DOHH2 (cell line): Measurements from ENCODE around the gene ANO6.

ENCODE experiments used
- EZH2phosphoT487 ChIP-seq: fragments of 200-600 bp; sonication (generic); IDR thresholded peaks from 2 replicates; pipeline ENCODE4 v1.6.1; 2017; ENCODE audit warnings: borderline replicate concordance, mild to moderate bottlenecking, antibody characterized with exemption, low read length, moderate library complexity, mixed read lengths
- TF ChIP-seq, protein P1 (sequence below): fragments of 200-600 bp; sonication (generic); IDR thresholded peaks from one replicate; pipeline ENCODE4 v1.5.1; 2014; ENCODE audit warnings: antibody characterized with exemption, mild to moderate bottlenecking, low read depth, low read length; ENCODE audit not compliant: poor library complexity, severe bottlenecking

DNA sequence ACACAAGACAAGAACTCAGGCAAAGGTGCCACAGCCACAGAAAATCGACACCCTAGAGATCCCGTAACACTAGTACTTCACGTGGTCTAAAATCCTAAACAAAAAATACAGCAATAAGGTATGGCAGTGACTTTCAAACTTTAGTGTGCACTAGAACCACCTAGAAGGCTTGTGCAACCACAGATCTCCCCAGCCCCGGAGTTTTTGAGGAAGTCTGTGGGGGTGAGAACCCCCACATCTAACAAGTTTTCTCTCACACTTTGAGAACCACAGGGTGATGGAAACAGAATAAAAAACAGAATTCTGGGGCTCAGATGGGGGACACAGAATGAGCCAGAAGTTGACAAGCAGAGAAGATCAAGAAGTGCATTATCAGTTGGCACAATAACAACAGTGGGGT lies 254.0 kb downstream of the ANO6 start:
- TF ChIP-seq, protein P1, sequence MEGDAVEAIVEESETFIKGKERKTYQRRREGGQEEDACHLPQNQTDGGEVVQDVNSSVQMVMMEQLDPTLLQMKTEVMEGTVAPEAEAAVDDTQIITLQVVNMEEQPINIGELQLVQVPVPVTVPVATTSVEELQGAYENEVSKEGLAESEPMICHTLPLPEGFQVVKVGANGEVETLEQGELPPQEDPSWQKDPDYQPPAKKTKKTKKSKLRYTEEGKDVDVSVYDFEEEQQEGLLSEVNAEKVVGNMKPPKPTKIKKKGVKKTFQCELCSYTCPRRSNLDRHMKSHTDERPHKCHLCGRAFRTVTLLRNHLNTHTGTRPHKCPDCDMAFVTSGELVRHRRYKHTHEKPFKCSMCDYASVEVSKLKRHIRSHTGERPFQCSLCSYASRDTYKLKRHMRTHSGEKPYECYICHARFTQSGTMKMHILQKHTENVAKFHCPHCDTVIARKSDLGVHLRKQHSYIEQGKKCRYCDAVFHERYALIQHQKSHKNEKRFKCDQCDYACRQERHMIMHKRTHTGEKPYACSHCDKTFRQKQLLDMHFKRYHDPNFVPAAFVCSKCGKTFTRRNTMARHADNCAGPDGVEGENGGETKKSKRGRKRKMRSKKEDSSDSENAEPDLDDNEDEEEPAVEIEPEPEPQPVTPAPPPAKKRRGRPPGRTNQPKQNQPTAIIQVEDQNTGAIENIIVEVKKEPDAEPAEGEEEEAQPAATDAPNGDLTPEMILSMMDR, result no peak
- TF ChIP-seq EZH2phosphoT487, result no peak
